Endothelial cell (in vitro differentiated cells): ENCODE results near the gene CD247. TPM values are rescaled to one million over a fixed set of nuclear protein-coding genes. Genes with fewer than 3 reads are reported as not detected.

ENCODE experiments used
- DNase-seq: peaks from one replicate; pipeline ENCODE4 v3.0.0; 2021; ENCODE audit warnings: low spot score
- H3K27ac Mint-ChIP-seq: one replicate; pipeline ENCODE4 v1.8.0; 2021; ENCODE audit warnings: mixed read lengths, inconsistent platforms; ENCODE audit not compliant: unreplicated experiment
- H3K27me3 Mint-ChIP-seq: one replicate; pipeline ENCODE4 v1.8.0; 2021; ENCODE audit warnings: mild to moderate bottlenecking, moderate library complexity, mixed read lengths, inconsistent platforms; ENCODE audit not compliant: unreplicated experiment
- H3K36me3 Mint-ChIP-seq: one replicate; pipeline ENCODE4 v1.8.0; 2021; ENCODE audit warnings: mild to moderate bottlenecking, low read depth, mixed read lengths, inconsistent platforms; ENCODE audit not compliant: unreplicated experiment
- H3K4me1 Mint-ChIP-seq: one replicate; pipeline ENCODE4 v1.8.0; 2021; ENCODE audit warnings: mild to moderate bottlenecking, mixed read lengths, inconsistent platforms; ENCODE audit not compliant: unreplicated experiment
- H3K4me3 Mint-ChIP-seq: one replicate; pipeline ENCODE4 v1.8.0; 2021; ENCODE audit warnings: mild to moderate bottlenecking, mixed read lengths, inconsistent platforms; ENCODE audit not compliant: unreplicated experiment
- H3K9me3 Mint-ChIP-seq: one replicate; pipeline ENCODE4 v1.8.0; 2021; ENCODE audit warnings: mixed read lengths, inconsistent platforms; ENCODE audit not compliant: unreplicated experiment
- CTCF ChIP-seq: fragments of 200-600 bp; sonication (generic); IDR thresholded peaks from one replicate; pipeline ENCODE4 v1.5.0; 2021; ENCODE audit warnings: antibody characterized with exemption; ENCODE audit not compliant: unreplicated experiment
- total RNA-seq: library from RNA; stranded (reverse); fragmentation: NEBNext Ultra II Directional; extraction: Animal tissue kit (Norgen Biotek cat#: 25700); gene quantifications from one replicate; pipeline ENCODE4 v1.2.1, GENCODE V29; 2021; ENCODE audit not compliant: unreplicated experiment

Gene CD247
- total RNA-seq, 1 donor from 2014 or later: not detected

- no peak for TF ChIP-seq CTCF
- Mint-ChIP-seq H3K4me1 (peaks cover 3% of the 10 kb centered on the region), H3K27me3 (no peaks in the 10 kb centered on the region), H3K4me3 (no peak overlapping the region), H3K36me3 (no peaks in the 10 kb centered on the region), H3K9me3 (no peaks in the 10 kb centered on the region), H3K27ac (no peak overlapping the region)
- no peak for DNase-seq
Measured at GRCh38 chr1:167546935-167547334, 28.6 kb upstream of the CD247 start.

- DNase-seq: no peak
- Mint-ChIP-seq H3K4me1 (peaks cover 3% of the 10 kb centered on the region), H3K4me3 (no peak overlapping the region), H3K9me3 (no peaks in the 10 kb centered on the region), H3K27me3 (no peaks in the 10 kb centered on the region), H3K36me3 (no peaks in the 10 kb centered on the region), H3K27ac (no peak overlapping the region)
- TF ChIP-seq CTCF: no peak
Measured at GRCh38 chr1:167545349-167545748, 27.0 kb upstream of the CD247 start.

GRCh38 chr1:167544447-167545093, 26.2 kb upstream of the CD247 start:
- no peak for DNase-seq
- Mint-ChIP-seq H3K4me3 (no peak overlapping the region), H3K36me3 (no peaks in the 10 kb centered on the region), H3K4me1 (peaks cover 3% of the 10 kb centered on the region), H3K27ac (no peak overlapping the region), H3K9me3 (no peaks in the 10 kb centered on the region), H3K27me3 (no peaks in the 10 kb centered on the region)
- TF ChIP-seq CTCF: no peak

GRCh38 chr1:167543199-167543990, 25.1 kb upstream of the CD247 start:
- TF ChIP-seq CTCF: no peak
- H3K4me1 Mint-ChIP-seq: peaks cover 3% of the 10 kb centered on the region
- no peaks in the 10 kb centered on the region for H3K36me3 Mint-ChIP-seq
- no peak for DNase-seq
- no peaks in the 10 kb centered on the region for H3K27me3 Mint-ChIP-seq
- H3K9me3 Mint-ChIP-seq: no peaks in the 10 kb centered on the region
- H3K27ac Mint-ChIP-seq: no peak overlapping the region
- H3K4me3 Mint-ChIP-seq: no peak overlapping the region
